Choroid plexus epithelial cell (primary cell): ENCODE data around the gene SND1.

Experiments
- DNase-seq: peaks from one replicate; pipeline ENCODE4 v3.0.0-alpha.2; 2010; ENCODE audit warnings: low read depth
- H3K4me3 ChIP-seq: 2 replicates; pipeline ENCODE4 v1.5.1; 2011; ENCODE audit warnings: low read depth, mild to moderate bottlenecking, control low read depth, low read length, moderate library complexity
- CTCF ChIP-seq: conservative IDR thresholded peaks from 2 replicates; pipeline ENCODE4 v1.5.1; 2011; ENCODE audit warnings: low read depth, mild to moderate bottlenecking, control low read depth, inconsistent platforms, low read length, moderate library complexity

Gene SND1

DNA sequence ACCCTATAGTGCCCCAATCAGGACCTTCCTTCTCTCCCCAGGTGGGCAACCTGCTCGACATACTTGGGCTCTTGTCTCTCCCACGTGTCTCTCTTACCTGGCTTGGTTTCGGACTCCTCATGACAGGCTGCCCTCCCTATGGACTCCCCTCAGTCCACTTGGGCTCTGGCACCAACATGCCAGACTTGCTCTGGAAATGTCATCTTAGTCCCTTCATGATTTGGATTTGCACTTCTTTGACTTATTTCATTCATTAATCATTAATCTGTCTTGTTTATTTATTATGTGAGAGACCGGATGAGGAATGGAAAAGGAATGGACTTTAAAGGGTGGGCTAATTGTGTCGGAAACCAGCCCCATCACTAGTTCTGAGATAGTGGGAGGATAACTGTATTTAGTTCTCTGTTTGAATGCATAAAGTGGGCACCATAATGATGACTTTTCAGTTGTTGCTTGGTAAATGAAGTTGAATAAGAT lies 108.0 kb downstream of the SND1 start:
- no peak for TF ChIP-seq CTCF
- no peak for DNase-seq
- no peak overlapping the region for H3K4me3 ChIP-seq

DNA sequence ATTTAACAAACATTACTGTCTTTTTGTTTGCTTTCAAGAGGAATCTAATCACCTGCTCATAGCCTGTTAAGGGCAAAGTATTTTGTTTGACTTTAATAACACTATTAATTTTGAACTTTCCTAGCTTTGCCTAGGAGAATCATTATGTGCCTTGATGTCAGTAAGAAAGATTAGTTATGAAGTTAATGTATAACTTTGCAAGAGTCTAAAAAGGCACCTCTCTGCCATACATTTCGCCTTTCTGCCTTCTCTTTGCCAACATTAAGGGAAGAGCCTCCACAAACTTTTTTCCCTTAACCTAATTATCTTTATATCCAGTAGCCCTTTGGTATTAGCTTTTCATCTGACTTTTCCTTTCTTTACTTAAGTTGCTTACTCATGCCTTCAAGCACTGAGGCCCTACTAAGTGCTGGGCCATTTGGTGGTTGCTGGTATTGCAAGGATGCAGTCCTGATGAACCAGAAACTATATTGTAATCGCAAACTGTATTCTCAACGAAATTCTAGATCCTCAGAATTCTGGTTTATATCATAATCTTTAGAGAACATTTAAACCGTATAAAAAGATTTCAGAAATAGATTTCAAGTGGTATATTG lies 108.5 kb downstream of the SND1 start:
- no peak for DNase-seq
- no peak for TF ChIP-seq CTCF
- no peak overlapping the region for H3K4me3 ChIP-seq

DNA sequence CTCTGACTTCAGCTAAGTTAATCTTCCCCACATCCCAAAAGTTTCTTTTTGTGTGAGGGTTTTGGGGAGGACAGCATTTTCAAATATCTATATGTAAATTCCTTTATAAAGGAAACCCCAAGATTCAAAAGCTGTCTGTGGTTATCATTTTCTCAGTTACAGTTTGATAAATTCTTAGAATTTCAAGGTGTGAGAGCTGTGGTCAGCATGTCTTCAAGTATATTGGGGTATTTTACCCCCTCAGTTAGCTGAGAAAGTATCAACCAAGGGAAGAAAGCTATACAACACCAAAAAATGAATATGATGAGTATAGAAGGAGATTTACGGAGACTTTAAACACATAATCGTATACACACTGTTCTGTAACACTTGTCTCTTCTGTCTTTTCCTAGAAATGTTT lies 109.2 kb downstream of the SND1 start:
- no peak overlapping the region for H3K4me3 ChIP-seq
- no peak for DNase-seq
- no peak for TF ChIP-seq CTCF

- TF ChIP-seq CTCF = no peak
- H3K4me3 ChIP-seq = no peak overlapping the region
- DNase-seq = no peak
Measured at GRCh38 chr7:127764681-127765080, 112.7 kb downstream of the SND1 start.

GRCh38 chr7:127765150-127765549 lies 113.2 kb downstream of the SND1 start:
- no peak for TF ChIP-seq CTCF
- no peak overlapping the region for H3K4me3 ChIP-seq
- no peak for DNase-seq

DNA sequence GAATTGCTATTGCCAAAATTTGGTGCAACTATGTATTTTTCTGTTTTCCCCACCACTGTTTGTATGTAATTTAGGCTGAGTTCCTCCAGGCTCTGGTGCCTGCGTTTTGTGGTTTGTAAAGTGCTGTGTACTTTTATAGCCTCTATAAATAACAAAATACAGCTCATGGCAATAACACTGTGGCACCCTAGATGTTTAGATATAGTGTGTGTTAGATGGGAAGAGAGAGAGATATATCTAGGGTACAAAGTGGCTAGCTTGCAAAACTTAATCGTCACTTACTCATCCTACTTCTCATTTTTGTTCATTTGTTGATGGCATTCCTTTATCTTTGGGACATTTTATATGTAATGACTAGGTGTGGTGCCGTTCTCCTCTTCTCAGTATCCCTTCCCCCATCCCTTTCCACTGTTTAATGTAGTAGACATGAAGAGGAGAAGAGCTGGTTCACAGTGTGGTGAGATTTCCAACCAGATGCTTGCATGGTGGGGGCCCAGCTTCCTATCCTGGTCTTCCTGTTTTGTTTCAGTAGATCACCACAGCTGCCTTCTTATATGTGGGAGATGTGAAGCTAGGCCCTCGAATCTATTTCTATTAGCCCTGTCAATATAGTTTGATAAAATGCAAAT lies 115.0 kb downstream of the SND1 start:
- no peak for TF ChIP-seq CTCF
- DNase-seq = no peak
- H3K4me3 ChIP-seq = no peak overlapping the region

DNA sequence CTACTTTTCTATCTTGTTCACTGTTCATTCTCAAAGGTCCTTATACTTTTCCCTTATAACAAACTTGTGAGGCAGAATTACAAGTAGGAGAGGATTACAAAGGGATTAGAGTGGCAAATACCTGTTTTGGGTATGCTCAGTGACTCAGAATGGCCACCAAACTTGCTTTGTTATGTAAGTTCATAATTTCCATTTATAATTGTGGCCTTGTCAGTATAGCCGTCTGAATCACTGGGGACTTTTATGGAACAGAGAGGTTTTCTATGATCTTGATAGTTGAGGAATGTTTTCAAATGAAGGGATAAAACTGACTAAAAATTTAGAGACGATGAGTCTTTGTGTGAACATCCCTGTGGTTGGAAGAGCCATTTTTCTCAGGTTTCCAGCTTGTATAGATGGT lies 116.2 kb downstream of the SND1 start:
- no peak overlapping the region for H3K4me3 ChIP-seq
- no peak for TF ChIP-seq CTCF
- no peak for DNase-seq
